ENCODE results near the gene IPO9.

IPO9 gene

DNA sequence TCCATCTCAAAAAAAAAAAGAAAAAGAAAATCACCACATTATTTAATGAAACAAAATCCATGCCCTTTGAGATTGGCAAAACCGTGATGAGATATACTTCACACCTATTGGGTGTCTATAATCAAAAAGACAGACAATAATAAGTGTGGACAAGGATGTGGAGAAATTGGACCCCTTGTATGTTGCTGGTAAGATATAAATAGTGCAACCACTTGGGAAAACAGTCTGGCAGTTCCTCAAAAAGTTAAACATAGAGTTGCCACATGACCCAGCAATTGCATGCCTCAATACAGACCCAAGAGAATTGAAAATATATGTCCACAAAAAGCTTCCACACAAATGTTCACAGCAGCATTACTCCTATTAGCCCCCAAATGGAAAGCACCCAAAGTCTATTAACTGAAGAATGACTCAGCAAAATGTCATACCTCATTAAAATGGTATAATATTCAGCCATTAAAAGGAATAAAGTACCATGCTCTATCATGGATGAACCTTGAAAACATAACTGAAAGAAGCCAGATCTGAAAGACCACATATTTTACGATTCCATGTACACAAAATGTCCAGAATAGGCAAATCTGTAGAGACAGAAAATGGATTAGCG lies 93.1 kb downstream of the IPO9 start:
- WGBS (ENCODE audit: insufficient coverage, insufficient read length): no CpG with 5 or more reads among the region's 3 CpGs
- DNase-seq (ENCODE audit: low read depth, low spot score): no peak
- H3K27me3 ChIP-seq (ENCODE audit: control insufficient read depth, insufficient read depth, low read length): no peaks in the 10 kb centered on the region

DNA sequence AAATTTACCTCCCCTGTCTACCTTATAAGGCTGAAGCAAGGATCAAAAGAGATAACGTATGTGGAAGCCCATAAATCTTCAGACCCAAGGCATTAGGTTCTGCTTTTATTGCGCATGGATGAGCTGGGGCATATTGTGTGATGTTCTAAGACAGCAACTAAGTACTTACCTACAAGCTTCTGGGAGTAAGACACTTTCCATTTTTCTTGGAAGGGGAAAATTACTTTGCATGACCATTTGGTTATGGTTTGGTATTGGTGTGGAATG lies 96.3 kb downstream of the IPO9 start:
- no CpG with 5 or more reads among the region's 2 CpGs for WGBS (ENCODE audit: insufficient coverage, insufficient read length)
- Histone ChIP-seq H3K27ac (ENCODE audit: low read length) (no peak overlapping the region), H3K27me3 (ENCODE audit: control insufficient read depth, insufficient read depth, low read length) (no peaks in the 10 kb centered on the region), H3K36me3 (ENCODE audit: control insufficient read depth, insufficient read depth, low read length) (no peaks in the 10 kb centered on the region), H3K4me3 (ENCODE audit: low read length) (no peak overlapping the region), H3K9me3 (ENCODE audit: control insufficient read depth, insufficient read depth, low read length) (no peaks in the 10 kb centered on the region), H3K4me1 (ENCODE audit: control insufficient read depth, insufficient read depth, low read length) (no peaks in the 10 kb centered on the region)
- no peak for DNase-seq (ENCODE audit: low read depth, low spot score)

More for the DNA sequence above, 93.1 kb downstream of the IPO9 start:
- Histone ChIP-seq H3K27ac (ENCODE audit: low read length) (no peak overlapping the region), H3K4me1 (ENCODE audit: control insufficient read depth, insufficient read depth, low read length) (no peaks in the 10 kb centered on the region), H3K9me3 (ENCODE audit: control insufficient read depth, insufficient read depth, low read length) (no peaks in the 10 kb centered on the region), H3K36me3 (ENCODE audit: control insufficient read depth, insufficient read depth, low read length) (no peaks in the 10 kb centered on the region), H3K4me3 (ENCODE audit: low read length) (no peak overlapping the region)

DNA sequence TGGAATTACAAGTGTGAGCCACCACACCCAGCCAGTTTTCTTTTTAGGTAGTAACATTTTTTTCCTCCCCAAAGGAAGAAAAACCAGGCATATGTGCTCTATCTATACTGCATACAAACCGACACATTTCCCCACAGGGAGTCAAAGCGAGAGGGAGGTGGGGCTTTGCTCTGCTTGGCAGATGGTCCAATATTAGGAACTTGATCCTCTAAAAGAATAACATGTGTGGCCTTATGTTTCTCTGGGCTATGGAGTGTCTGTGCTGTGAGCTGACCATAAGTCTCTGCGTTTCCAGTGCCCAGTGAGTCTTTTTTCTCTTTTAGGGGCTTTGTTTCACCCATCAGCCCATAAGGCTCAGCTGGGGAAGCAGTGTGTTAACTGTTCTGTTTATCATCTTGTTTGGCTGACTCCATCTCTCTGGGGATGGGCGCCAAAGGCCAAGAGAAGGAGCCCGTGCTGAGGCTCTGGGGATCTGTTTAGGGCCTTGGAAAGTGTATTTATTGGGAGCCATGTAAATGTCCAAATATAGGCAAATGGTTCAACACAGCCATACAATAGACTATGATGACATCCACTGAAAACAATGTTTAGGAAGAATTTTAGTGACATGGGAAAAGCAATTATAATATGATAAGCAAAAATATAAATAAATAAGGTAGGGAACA lies 97.2 kb downstream of the IPO9 start:
- DNase-seq (ENCODE audit: low read depth, low spot score): no peak
- no CpG with 5 or more reads among the region's 5 CpGs for WGBS (ENCODE audit: insufficient coverage, insufficient read length)

DNA sequence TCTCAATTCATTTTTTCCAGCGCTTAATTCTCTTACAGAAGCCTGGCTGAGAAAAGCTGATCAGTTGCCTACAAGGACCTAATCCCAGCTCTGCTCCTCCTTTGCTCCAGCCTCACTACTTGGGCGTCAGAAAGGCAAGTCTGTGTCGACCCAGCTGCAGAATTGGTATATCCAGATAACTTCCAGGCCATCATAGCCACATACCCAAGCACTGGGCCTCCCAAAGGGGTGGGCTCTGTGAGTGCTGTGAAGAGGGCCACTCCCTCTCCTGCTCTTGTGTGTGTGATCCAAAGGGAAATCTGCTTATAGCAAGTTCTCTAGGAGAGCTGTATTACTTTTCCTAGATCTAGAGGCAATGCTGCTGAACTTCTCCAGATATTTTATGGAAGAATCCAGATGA lies 99.3 kb downstream of the IPO9 start:
- no peaks in the 10 kb centered on the region for H3K36me3 ChIP-seq (ENCODE audit: control insufficient read depth, insufficient read depth, low read length)
- no peaks in the 10 kb centered on the region for H3K27me3 ChIP-seq (ENCODE audit: control insufficient read depth, insufficient read depth, low read length)
- no peak overlapping the region for H3K4me3 ChIP-seq (ENCODE audit: low read length)
- no peak overlapping the region for H3K27ac ChIP-seq (ENCODE audit: low read length)
- no peaks in the 10 kb centered on the region for H3K9me3 ChIP-seq (ENCODE audit: control insufficient read depth, insufficient read depth, low read length)
- DNase-seq (ENCODE audit: low read depth, low spot score): no peak
- no CpG with 5 or more reads among the region's 3 CpGs for WGBS (ENCODE audit: insufficient coverage, insufficient read length)
- H3K4me1 ChIP-seq (ENCODE audit: control insufficient read depth, insufficient read depth, low read length): no peaks in the 10 kb centered on the region

More for the DNA sequence above, 97.2 kb downstream of the IPO9 start:
- Histone ChIP-seq H3K27me3 (ENCODE audit: control insufficient read depth, insufficient read depth, low read length) (no peaks in the 10 kb centered on the region), H3K4me1 (ENCODE audit: control insufficient read depth, insufficient read depth, low read length) (no peaks in the 10 kb centered on the region), H3K27ac (ENCODE audit: low read length) (no peak overlapping the region), H3K4me3 (ENCODE audit: low read length) (no peak overlapping the region), H3K36me3 (ENCODE audit: control insufficient read depth, insufficient read depth, low read length) (no peaks in the 10 kb centered on the region), H3K9me3 (ENCODE audit: control insufficient read depth, insufficient read depth, low read length) (no peaks in the 10 kb centered on the region)

DNA sequence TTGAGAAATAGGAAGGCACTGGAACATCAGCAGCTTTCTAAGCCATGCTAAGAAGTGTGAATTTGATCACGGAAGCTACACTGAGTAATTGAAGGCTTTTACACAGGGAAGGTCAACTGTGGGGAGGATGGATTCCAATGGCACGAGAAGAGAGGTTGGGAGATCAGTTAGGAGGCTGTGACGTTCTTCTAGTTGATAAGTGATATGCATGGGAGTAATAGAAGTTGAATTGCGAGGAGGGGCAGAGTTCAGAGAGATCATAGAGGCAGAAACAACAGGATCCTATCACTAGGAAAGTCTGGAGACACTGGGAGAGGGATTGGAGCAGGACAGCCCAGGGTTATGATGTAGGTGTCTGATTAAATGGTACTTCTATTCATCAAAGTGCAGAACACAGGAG lies 101.2 kb downstream of the IPO9 start:
- DNase-seq (ENCODE audit: low read depth, low spot score): no peak
- no peak overlapping the region for H3K4me3 ChIP-seq (ENCODE audit: low read length)
- H3K27me3 ChIP-seq (ENCODE audit: control insufficient read depth, insufficient read depth, low read length): no peaks in the 10 kb centered on the region
- 100% methylated on average over 2 of the region's 4 CpGs for whole genome bisulfite sequencing (ENCODE audit: insufficient coverage, insufficient read length)
- H3K36me3 ChIP-seq (ENCODE audit: control insufficient read depth, insufficient read depth, low read length): no peaks in the 10 kb centered on the region
- 0 out of 2 replicates have a peak, but pooled peaks cover 2% of the 10 kb centered on the region for H3K4me1 ChIP-seq (ENCODE audit: control insufficient read depth, insufficient read depth, low read length)
- H3K27ac ChIP-seq (ENCODE audit: low read length): no peak overlapping the region
- H3K9me3 ChIP-seq (ENCODE audit: control insufficient read depth, insufficient read depth, low read length): no peaks in the 10 kb centered on the region

DNA sequence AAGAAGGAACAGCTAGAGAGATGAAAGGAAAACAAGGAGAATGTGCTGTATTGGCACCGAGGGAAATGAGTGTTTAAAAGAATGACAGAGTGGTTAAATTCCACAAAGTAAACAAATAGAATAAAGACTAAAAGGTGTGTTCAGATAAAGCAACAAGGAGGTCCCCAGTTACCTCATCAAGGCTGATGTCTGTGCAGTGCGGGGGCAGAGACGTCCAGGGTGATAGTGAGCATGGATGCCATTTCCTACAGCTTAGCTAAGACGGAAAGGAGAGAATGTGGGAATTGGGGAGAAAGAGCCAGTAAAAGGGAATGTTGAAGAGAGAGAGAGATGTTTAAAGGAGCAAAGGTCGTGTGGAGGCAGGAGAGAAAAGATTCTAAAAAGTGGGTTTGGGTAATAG lies 101.8 kb downstream of the IPO9 start:
- Histone ChIP-seq H3K27me3 (ENCODE audit: control insufficient read depth, insufficient read depth, low read length) (no peaks in the 10 kb centered on the region), H3K9me3 (ENCODE audit: control insufficient read depth, insufficient read depth, low read length) (no peaks in the 10 kb centered on the region), H3K27ac (ENCODE audit: low read length) (no peak overlapping the region), H3K4me1 (ENCODE audit: control insufficient read depth, insufficient read depth, low read length) (0 out of 2 replicates have a peak, but pooled peaks cover 2% of the 10 kb centered on the region), H3K4me3 (ENCODE audit: low read length) (no peak overlapping the region), H3K36me3 (ENCODE audit: control insufficient read depth, insufficient read depth, low read length) (no peaks in the 10 kb centered on the region)
- 100% methylated on average over 2 of the region's 5 CpGs for WGBS (ENCODE audit: insufficient coverage, insufficient read length)
- DNase-seq (ENCODE audit: low read depth, low spot score): no peak

All from iPS DF 6.9 (cell line).